ENCODE data around the gene ZNF473. TPM values are rescaled to one million over a fixed set of nuclear protein-coding genes. Genes with fewer than 3 reads are reported as not detected.
A peak's percentile ranks its signal among the peaks of the same experiment; 100 is the strongest.
"Not testable (repeated sequence)": the region's sequence is repeated elsewhere in the genome, so short reads cannot be mapped to it uniquely, and the experiment has no call there.

ZNF473 gene
- total RNA-seq, 1 experiment from 2014 or later, result 10.0 TPM

GRCh38 chr19:50051228-50051895 lies 25.6 kb downstream of the ZNF473 start:
- POLR2A ChIA-PET, result interaction anchor here (0.9 kb wide), 1 partner anchor 121 kb away, joined by 3 read pairs; no protein-coding TSS in a partner anchor
- H3K4me3 Mint-ChIP-seq, result peak overlapping the region; percentile 80
- CTCF ChIA-PET, result interaction anchor here (0.7 to 1.4 kb wide), 6 partner anchors 8 to 213 kb away, joined by 3 to 11 read pairs (median 3); no protein-coding TSS in a partner anchor
- not testable (repeated sequence) for DNase-seq (ENCODE audit: low spot score); H3K27me3 Mint-ChIP-seq (ENCODE audit: low read depth); H3K4me1 Mint-ChIP-seq; ATAC-seq
- peaks cover 32% of the 10 kb centered on the region for H3K9me3 Mint-ChIP-seq
- H3K36me3 Mint-ChIP-seq, result peaks cover 26% of the 10 kb centered on the region
- peak overlapping the region; percentile 85 for H3K27ac Mint-ChIP-seq

GRCh38 chr19:50051964-50052363 lies 26.2 kb downstream of the ZNF473 start:
- Mint-ChIP-seq H3K27me3 (ENCODE audit: low read depth) (no peaks in the 10 kb centered on the region; the same call in 1 of the 2 replicates), H3K27ac (no peak overlapping the region; the same call in 1 of the 2 replicates), H3K4me3 (no peak overlapping the region), H3K9me3 (peaks cover 27% of the 10 kb centered on the region), H3K4me1 (peaks cover 10% of the 10 kb centered on the region), H3K36me3 (peaks cover 20% of the 10 kb centered on the region)
- ATAC-seq (no peak), DNase-seq (ENCODE audit: low spot score) (no peak)
- no peak for TF ChIP-seq HMGA2 (CRISPR knock-in tag; IDR thresholded peaks at IDR 0.05)
- no peak for TF ChIP-seq ATF1 (CRISPR knock-in tag; IDR thresholded peaks at IDR 0.05)
- no peak for TF ChIP-seq ZNF423 (CRISPR knock-in tag; IDR thresholded peaks at IDR 0.05)
- TF ChIP-seq ZSCAN18 (CRISPR knock-in tag; IDR thresholded peaks at IDR 0.05), result no peak
- no peak for TF ChIP-seq ELF4 (CRISPR knock-in tag; IDR thresholded peaks at IDR 0.05; ENCODE audit: low read depth)
- TF ChIP-seq ESRRA (CRISPR knock-in tag; IDR thresholded peaks at IDR 0.05; ENCODE audit: borderline replicate concordance), result no peak
- TF ChIP-seq ZMAT4 (CRISPR knock-in tag; IDR thresholded peaks at IDR 0.05), result no peak
- no peak for TF ChIP-seq PREB (CRISPR knock-in tag; IDR thresholded peaks at IDR 0.05; ENCODE audit: borderline replicate concordance)
- TF ChIP-seq PRRX2 (CRISPR knock-in tag; IDR thresholded peaks at IDR 0.05), result no peak
- TF ChIP-seq ATF3 (CRISPR knock-in tag; conservative IDR thresholded peaks at IDR 0.05), result no peak
- TF ChIP-seq CBFB (CRISPR knock-in tag; IDR thresholded peaks at IDR 0.05; ENCODE audit: low read depth), result no peak
- no peak for TF ChIP-seq CREB1 (CRISPR knock-in tag; IDR thresholded peaks at IDR 0.05)
- TF ChIP-seq SMAD3 (CRISPR knock-in tag; IDR thresholded peaks at IDR 0.05; ENCODE audit: borderline replicate concordance), result no peak
- ChIA-PET POLR2A (no interaction called here), CTCF (interaction anchor here (0.7 to 1.4 kb wide), 2 partner anchors 68 to 193 kb away, joined by 3 to 11 read pairs; no protein-coding TSS in a partner anchor)

GRCh38 chr19:50053119-50053518 lies 27.3 kb downstream of the ZNF473 start:
- POLR2A ChIA-PET, result no interaction called here
- DNase-seq (ENCODE audit: low spot score), result no peak
- Mint-ChIP-seq H3K4me3 (no peak overlapping the region), H3K36me3 (peaks cover 8% of the 10 kb centered on the region), H3K27ac (no peak overlapping the region), H3K27me3 (ENCODE audit: low read depth) (no peaks in the 10 kb centered on the region; the same call in 1 of the 2 replicates), H3K9me3 (peaks cover 25% of the 10 kb centered on the region), H3K4me1 (peaks cover 10% of the 10 kb centered on the region)
- ATAC-seq, result no peak
- CTCF ChIA-PET, result no interaction called here
- no peak for TF ChIP-seq ATF1 (CRISPR knock-in tag; IDR thresholded peaks at IDR 0.05)
- TF ChIP-seq ZBTB43 (CRISPR knock-in tag; IDR thresholded peaks at IDR 0.05), result no peak
- TF ChIP-seq MXD4 (CRISPR knock-in tag; IDR thresholded peaks at IDR 0.05; ENCODE audit: borderline replicate concordance), result no peak
- no peak for TF ChIP-seq NR2C2 (CRISPR knock-in tag; IDR thresholded peaks at IDR 0.05)
- no peak for TF ChIP-seq ZNF121 (CRISPR knock-in tag; IDR thresholded peaks at IDR 0.05)
- TF ChIP-seq MAX (CRISPR knock-in tag; IDR thresholded peaks at IDR 0.05), result no peak
- no peak for TF ChIP-seq GTF2I (CRISPR knock-in tag; conservative IDR thresholded peaks at IDR 0.05)
- TF ChIP-seq NR3C1 (CRISPR knock-in tag; conservative IDR thresholded peaks at IDR 0.05; ENCODE audit: low read depth), result no peak
- no peak for TF ChIP-seq STAT6 (CRISPR knock-in tag; conservative IDR thresholded peaks at IDR 0.05; ENCODE audit: low read depth)
- TF ChIP-seq IRF2 (CRISPR knock-in tag; IDR thresholded peaks at IDR 0.05; ENCODE audit: borderline replicate concordance, low read depth), result no peak
- TF ChIP-seq IRF1 (CRISPR knock-in tag; IDR thresholded peaks at IDR 0.05), result no peak
- TF ChIP-seq JUN (CRISPR knock-in tag; IDR thresholded peaks at IDR 0.05), result no peak

Data from WTC11 (cell line).